GM18951 (cell line): ENCODE results near the gene FKBP2.
"Not testable (repeated sequence)": the region's sequence is repeated elsewhere in the genome, so short reads cannot be mapped to it uniquely, and the experiment has no call there.

Source experiments
- POLR2A ChIP-seq: IDR thresholded peaks from 4 replicates; pipeline ENCODE4 v1.6.1; 2011; ENCODE audit warnings: mild to moderate bottlenecking; ENCODE audit not compliant: insufficient read length, insufficient read depth; ENCODE audit errors: extremely low read depth
- in situ Hi-C: fragments of 300-500 bp; cut with MboI; formaldehyde crosslinking; loops from one replicate; pipeline ENCODE4 v1.12.0; 2022; ENCODE audit warnings: low sequenced_read_pairs, mixed read lengths, inconsistent platforms; ENCODE audit not compliant: unreplicated experiment

The FKBP2 gene

GRCh38 chr11:64244107-64244506 lies 3.2 kb downstream of the FKBP2 start:
- peak; percentile 19 for TF ChIP-seq POLR2A
- in situ Hi-C loops, result no loop called here

DNA sequence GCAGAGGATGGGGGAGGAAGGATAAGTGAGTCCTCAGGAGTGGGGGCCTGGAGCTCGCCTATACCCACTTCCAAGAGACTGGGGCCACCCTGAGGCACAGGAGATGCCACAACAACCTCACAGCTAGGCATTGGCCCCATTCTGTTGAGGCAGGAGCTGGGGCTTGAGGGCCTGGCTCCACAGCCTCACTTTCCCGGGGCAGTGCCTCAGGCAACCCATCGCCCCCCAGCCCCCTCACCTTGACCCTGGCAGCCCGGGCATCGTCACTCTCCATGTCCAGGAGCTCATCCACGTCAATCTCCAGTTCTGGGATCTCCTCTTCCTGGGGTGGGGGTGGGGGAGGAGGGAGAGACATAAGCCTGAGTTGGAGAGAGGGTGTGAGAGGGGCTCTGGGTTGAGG lies 4.1 kb downstream of the FKBP2 start:
- in situ Hi-C loops, result no loop called here
- no peak for TF ChIP-seq POLR2A

DNA sequence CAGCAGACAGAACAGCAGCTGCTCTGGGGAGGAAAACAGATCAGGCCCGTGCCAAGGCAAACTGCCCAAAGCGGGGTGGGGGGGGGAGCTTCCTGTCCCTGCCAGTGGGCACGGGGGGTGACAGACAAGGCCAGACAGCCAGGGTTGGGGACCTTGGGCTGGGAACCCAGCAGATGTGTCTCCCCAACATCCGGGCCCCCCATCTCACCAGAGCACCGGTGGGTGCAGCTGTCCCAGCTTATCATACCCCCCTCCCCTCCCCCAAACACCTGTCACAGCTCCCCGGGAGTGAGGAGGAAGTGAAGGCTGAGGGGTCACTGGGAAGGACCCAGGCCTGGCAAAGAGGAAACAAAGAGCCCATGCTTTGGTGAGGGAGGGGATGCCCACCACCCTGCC lies 4.5 kb downstream of the FKBP2 start:
- in situ Hi-C loops, result no loop called here
- TF ChIP-seq POLR2A, result no peak

DNA sequence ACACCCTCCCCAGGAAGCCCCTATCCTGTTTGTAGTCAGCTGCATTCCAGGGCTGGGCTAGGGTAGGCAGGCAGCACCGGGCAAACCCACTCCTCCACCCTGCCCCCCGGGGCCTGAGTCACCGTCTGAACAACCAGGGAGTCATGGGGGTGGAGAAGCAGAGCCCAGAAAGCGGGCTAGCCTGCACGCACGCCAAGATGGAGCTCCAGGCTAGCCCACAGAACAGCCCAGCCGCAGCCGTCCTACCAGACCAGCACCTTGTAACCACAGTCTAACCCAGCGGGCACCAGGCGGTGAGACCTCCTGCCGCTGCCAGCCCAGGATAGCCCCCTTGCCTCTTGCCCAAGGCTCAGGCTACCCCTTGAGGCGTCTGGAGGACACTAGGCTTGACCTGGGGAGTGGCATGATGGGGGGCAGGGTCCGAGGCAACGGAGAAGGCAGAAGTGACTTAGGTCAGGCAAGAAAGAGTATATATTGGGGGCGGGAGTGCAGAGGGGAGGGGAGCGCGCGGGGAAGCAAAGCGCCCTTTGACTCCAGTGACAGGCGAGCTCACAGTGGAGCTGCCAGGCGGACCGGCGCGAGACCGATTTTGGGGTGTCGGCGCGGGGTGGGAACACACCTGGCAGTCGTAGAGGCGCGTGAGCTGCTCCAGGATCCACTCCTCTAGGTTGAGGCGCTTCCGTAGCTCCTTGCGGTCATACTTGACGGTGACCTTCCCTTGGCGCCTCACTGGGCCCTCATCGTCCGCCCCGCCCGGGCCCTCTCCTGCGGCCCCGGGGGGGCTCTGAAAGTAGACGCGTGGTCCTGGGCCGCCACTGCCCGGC lies 5.1 kb downstream of the FKBP2 start:
- in situ Hi-C loops, result no loop called here
- TF ChIP-seq POLR2A, result no peak

DNA sequence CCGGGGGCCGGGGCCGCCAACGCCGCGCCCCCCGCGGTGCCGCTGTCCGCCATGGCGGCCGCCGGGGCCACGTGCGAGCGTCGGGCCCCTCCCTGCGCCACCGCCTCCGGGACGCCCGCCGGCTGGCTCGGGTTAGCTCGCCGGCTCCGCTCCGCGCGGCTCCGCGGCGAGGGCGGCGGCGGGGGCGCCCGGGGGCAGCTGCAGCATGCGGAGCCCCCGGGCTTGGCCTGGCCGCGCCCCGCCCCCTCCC lies 5.7 kb downstream of the FKBP2 start:
- peak; percentile 42 for TF ChIP-seq POLR2A
- in situ Hi-C loops, result not testable (repeated sequence)

DNA sequence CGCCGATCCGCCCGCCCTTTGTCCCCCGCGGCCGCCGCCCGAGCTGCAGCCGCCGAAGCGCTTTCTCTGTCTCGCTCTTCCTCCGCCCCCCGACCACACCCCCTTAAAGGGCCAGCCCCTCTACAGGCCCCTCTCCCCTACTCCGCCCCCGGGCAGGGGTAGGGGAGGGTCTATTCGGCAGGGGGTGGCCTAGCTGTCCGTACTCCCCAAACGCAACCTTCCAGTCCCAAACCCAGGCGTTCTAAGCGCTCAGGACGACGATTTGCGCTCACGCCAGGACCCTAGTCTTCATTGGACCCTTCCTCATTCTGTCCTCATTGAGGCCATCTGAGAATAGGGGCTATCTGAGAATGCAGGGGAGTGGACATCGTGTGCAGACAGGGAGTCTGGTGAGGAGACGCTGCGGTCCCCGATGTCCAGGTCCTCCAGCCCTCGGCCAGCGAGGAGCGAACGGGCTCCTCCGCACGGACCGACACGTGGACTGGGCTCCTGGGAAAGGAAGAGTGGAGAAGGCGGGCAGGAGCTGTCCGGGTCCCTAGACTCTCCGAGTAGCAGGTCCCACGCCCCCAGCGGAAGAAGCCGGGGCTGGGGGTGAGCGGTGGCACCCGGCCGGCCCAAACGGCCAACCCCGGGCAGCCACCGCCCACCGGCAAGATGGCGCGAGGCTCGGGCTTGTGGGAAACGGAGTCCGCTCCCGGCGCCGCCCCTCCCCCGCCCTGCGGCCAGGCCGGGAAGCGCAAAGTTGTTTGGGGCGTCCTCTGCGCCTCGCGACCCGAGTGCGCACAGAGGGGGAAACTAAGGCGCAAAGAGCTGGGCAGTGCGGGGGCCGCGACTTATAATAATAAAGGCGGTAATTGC lies 6.2 kb downstream of the FKBP2 start, which contains the start of gene PPP1R14B:
PPP1R14B (minus strand) TSS at position 73 of the 858 bp plus-strand sequence. CDS start 270 bp downstream, outside the sequence.
- in situ Hi-C loops, result no loop called here
- no peak for TF ChIP-seq POLR2A

DNA sequence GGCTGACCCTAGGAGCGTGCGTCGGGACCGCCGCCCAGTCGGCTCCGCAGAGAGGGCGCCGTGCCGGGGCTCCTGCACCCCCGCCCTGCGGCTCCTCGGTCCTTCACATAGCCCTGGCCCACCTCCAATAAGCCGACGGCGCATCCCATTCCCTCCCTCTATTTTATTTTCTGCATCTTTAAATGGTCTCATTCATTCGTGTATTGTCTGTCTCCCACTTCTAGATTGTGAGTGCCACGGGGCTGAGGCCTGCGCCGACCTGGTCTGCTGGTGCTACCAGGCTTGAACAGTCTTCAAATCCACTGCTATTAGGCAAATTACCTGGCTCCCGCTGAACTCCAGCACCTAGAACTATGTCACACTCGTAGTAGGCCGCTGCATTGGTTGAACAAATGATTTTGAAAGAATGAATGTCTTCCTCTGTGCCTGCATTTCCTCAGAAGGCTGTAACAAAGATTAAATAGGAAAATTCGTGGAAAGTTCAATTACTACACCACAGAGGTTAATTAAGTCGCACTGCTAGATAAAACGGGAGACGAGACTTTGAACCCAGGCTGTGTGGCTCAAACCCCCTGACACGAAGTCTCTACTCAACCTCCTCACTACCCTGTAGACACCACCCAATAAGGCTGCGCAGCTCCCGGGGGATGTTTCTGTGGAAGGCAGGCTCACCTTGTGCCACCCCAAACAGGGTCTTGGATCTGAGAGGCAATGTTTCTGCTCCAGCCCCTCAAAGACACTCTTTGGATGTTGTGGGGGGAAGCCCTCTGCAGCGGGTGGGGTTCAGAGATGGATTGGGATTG lies 7.0 kb downstream of the FKBP2 start:
- no peak for TF ChIP-seq POLR2A
- in situ Hi-C loops, result no loop called here

GRCh38 chr11:64248578-64248977 lies 7.7 kb downstream of the FKBP2 start:
- in situ Hi-C loops, result no loop called here
- TF ChIP-seq POLR2A, result no peak

DNA sequence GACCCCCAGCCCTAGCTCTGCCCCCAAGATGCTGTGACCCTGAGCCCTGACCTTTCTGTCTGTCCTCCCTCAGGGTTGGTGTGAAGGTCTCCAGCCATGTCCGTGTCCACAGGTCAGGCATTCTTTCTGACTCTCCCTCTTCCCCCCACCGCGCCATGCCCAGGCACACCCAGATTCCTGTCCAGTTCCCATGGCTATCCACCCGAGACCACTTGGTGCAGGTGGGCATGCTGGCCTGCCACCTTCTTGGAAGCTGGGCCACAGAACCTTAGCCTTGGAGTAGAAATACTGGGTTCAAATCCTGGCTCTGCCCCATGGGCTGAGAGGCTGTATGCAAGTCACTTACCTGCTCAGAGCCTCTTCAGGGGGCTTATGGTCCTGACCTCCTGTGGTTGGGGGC lies 8.1 kb downstream of the FKBP2 start:
- TF ChIP-seq POLR2A, result no peak
- in situ Hi-C loops, result no loop called here

DNA sequence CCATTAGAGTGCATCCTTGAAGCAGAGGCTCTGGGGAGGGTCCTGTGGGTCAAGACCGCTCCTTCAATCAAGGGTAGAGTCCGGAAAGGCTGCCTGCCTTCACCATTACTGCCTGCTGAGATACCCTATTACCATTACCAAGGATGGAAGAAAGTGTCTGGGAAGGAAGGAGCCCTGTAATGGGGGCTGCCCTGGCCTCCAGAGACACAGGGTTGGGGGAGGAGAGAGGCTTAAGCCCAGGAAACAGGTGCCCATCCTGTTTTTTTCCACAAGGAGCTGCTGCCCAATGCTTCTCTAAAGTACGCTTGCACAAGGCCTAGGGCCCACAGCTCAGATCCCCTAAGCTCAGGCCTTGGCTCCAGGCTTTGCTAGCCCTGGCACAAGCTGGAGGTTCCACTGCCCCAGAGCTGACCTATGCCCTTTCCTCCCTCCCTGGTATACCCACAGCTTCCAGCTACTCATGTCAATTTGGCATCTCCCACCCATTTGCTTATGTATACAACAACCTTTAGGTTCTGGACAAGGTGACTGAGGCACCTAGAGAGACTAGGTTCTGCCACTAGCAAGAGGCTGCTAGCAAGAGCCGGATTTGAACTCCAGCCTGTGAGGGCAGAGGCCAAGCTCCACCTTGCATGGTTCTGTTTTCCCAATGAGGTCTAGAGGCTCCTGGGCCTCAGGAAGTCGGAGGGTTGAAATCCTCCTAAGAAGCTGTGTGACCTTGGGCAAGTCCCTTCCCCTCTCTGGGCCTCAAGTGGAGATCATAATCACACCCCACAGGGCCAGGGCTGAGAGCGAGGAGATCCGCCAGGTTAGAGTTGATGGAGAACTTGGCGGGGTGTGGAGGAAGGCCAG lies 8.9 kb downstream of the FKBP2 start:
- TF ChIP-seq POLR2A, result no peak

GRCh38 chr11:64250415-64251015 lies 9.6 kb downstream of the FKBP2 start:
- in situ Hi-C loops, result no loop called here

More for the DNA sequence above, 8.9 kb downstream of the FKBP2 start:
- in situ Hi-C loops, result no loop called here

More at GRCh38 chr11:64250415-64251015, 9.6 kb downstream of the FKBP2 start:
- TF ChIP-seq POLR2A, result no peak
